H1 (cell line): ENCODE measurements around the gene ADGRE2. TPM values are rescaled to one million over a fixed set of nuclear protein-coding genes. Genes with fewer than 3 reads are reported as not detected.

Source experiments
- CTCF ChIA-PET: fragments of 300-600 bp; sonication (Branson Sonifier 250); formaldehyde crosslinking; loops from one replicate; lab custom pipeline; 2021; ENCODE audit not compliant: partially characterized antibody; lab: Charles Lee
- POLR2A ChIA-PET: fragments of 300-600 bp; sonication (Branson Sonifier 250); formaldehyde crosslinking; loops from one replicate; lab custom pipeline; 2021; ENCODE audit warnings: inconsistent platforms; ENCODE audit not compliant: partially characterized antibody; lab: Charles Lee
- DNase-seq, 2 experiments: peaks; one replicate each; pipeline versions ENCODE4 v3.0.0 to v3.0.0-alpha.2; 2010 to 2022; ENCODE audit warnings: low spot score in 2 of 2, low read depth in 1 of 2, mixed read lengths in 1 of 2
- FAIRE-seq: peaks from 2 replicates; lab custom pipeline; 2011; peaks lifted over from hg19 to GRCh38; lab: Jason Lieb, UNC
- H2AFZ ChIP-seq: 2 replicates; pipeline ENCODE4 v1.8.1; 2012; ENCODE audit warnings: low read length, inconsistent platforms
- H2AK5ac ChIP-seq: 2 replicates; pipeline ENCODE4 v1.6.1; 2013; ENCODE audit warnings: low read depth, low read length
- H2BK120ac ChIP-seq: replicated peaks from 2 replicates; pipeline ENCODE3; 2013; ENCODE audit warnings: low read depth, low read length, inconsistent platforms
- H2BK12ac ChIP-seq: 2 replicates; pipeline ENCODE4 v1.6.1; 2013; ENCODE audit warnings: low read depth, low read length
- H2BK15ac ChIP-seq: 2 replicates; pipeline ENCODE4 v1.6.1; 2013; ENCODE audit warnings: low read length
- H2BK20ac ChIP-seq: 2 replicates; pipeline ENCODE4 v1.6.1; 2013; ENCODE audit warnings: low read length
- H2BK5ac ChIP-seq: 2 replicates; pipeline ENCODE4 v1.6.1; 2013; ENCODE audit warnings: low read depth, low read length
- H3K14ac ChIP-seq: 2 replicates; pipeline ENCODE4 v1.6.1; 2013; ENCODE audit warnings: inconsistent platforms; ENCODE audit not compliant: insufficient read length
- H3K18ac ChIP-seq: 2 replicates; pipeline ENCODE4 v1.6.1; 2013; ENCODE audit warnings: low read length; ENCODE audit errors: extremely low read depth
- H3K23ac ChIP-seq: 2 replicates; pipeline ENCODE4 v1.6.1; 2013; ENCODE audit warnings: inconsistent platforms; ENCODE audit not compliant: insufficient read length
- H3K23me2 ChIP-seq: 2 replicates; pipeline ENCODE4 v1.6.1; 2013; ENCODE audit warnings: low read depth, low read length
- H3K27ac ChIP-seq: 2 replicates; pipeline ENCODE4 v1.6.1; 2011; ENCODE audit warnings: low read depth, low read length, inconsistent platforms
- H3K27me3 ChIP-seq, 4 experiments: replicated peaks in 1 of 4; 1 replicate in 1 of 4; 2 replicates in 3 of 4; pipeline versions ENCODE4 v1.6.1 to v1.8.1; 2011 to 2013; ENCODE audit warnings: low read length in 3 of 4, mild to moderate bottlenecking in 3 of 4, inconsistent platforms in 2 of 4, mixed read lengths in 2 of 4, moderate library complexity in 1 of 4; ENCODE audit not compliant: control insufficient read depth in 3 of 4, insufficient read depth in 3 of 4; ENCODE audit errors: extremely low read depth in 1 of 4
- H3K36me3 ChIP-seq, 4 experiments: 2 replicates each; pipeline versions ENCODE4 v1.6.1 to v1.8.1; 2011 to 2013; ENCODE audit warnings: mild to moderate bottlenecking in 4 of 4, low read length in 3 of 4, moderate library complexity in 2 of 4, control low read depth in 1 of 4, inconsistent platforms in 1 of 4; ENCODE audit not compliant: insufficient read depth in 4 of 4, control insufficient read depth in 2 of 4
- H3K4ac ChIP-seq: replicated peaks from 2 replicates; pipeline ENCODE3; 2013; ENCODE audit warnings: low read length, low read depth, mixed read lengths, inconsistent platforms; ENCODE audit not compliant: insufficient read length
- H3K4me1 ChIP-seq, 4 experiments: replicated peaks in 1 of 4; 1 replicate in 1 of 4; 2 replicates in 3 of 4; pipeline versions ENCODE4 v1.6.1 to v1.8.1; 2011 to 2013; ENCODE audit warnings: low read length in 3 of 4, inconsistent platforms in 2 of 4, mixed read lengths in 1 of 4; ENCODE audit not compliant: insufficient read depth in 4 of 4, control insufficient read depth in 3 of 4
- H3K4me2 ChIP-seq, 2 experiments: 2 replicates each; pipeline versions ENCODE4 v1.6.1 to v1.8.1; 2011 to 2013; ENCODE audit warnings: low read depth in 2 of 2, low read length in 2 of 2, control low read depth in 1 of 2, inconsistent platforms in 1 of 2, mild to moderate bottlenecking in 1 of 2; ENCODE audit not compliant: insufficient read depth in 1 of 2
- H3K4me3 ChIP-seq, 4 experiments: fragments of 200-600, 300-600 bp in 1 of 4; sonication (generic), shearing (Covaris generic), sonication (Bioruptor Twin) in 1 of 4; 2 replicates each; pipeline versions ENCODE4 v1.5.1 to v1.8.1; 2011 to 2016; ENCODE audit warnings: low read length in 4 of 4, low read depth in 3 of 4, control low read depth in 2 of 4, inconsistent platforms in 2 of 4, mild to moderate bottlenecking in 2 of 4, mixed read lengths in 1 of 4, moderate library complexity in 1 of 4; ENCODE audit not compliant: insufficient read depth in 2 of 4; ENCODE audit errors: extremely low read depth in 1 of 4
- H3K56ac ChIP-seq: replicated peaks from 2 replicates; pipeline ENCODE3; 2013; ENCODE audit warnings: low read depth, mild to moderate bottlenecking, mixed read lengths, low read length, inconsistent platforms; ENCODE audit not compliant: insufficient read length
- H3K79me1 ChIP-seq: 2 replicates; pipeline ENCODE4 v1.6.1; 2013; ENCODE audit warnings: low read depth, low read length, control low read depth
- H3K79me2 ChIP-seq, 2 experiments: 2 replicates each; pipeline versions ENCODE4 v1.6.1 to v1.8.1; 2012 to 2013; ENCODE audit warnings: low read length in 2 of 2, mild to moderate bottlenecking in 2 of 2, inconsistent platforms in 1 of 2; ENCODE audit not compliant: insufficient read depth in 2 of 2, control insufficient read depth in 1 of 2
- H3K9ac ChIP-seq, 4 experiments: replicated peaks in 1 of 4; 1 replicate in 1 of 4; 2 replicates in 3 of 4; pipeline versions ENCODE4 v1.6.1 to v1.8.1; 2011 to 2013; ENCODE audit warnings: low read depth in 3 of 4, low read length in 3 of 4, control low read depth in 2 of 4, mild to moderate bottlenecking in 2 of 4, moderate library complexity in 2 of 4, inconsistent platforms in 1 of 4; ENCODE audit errors: extremely low read depth in 1 of 4
- H3K9me3 ChIP-seq, 2 experiments: 2 replicates each; pipeline versions ENCODE4 v1.6.1 to v1.8.1; 2012 to 2013; ENCODE audit warnings: mild to moderate bottlenecking in 2 of 2, moderate library complexity in 2 of 2, control low read depth in 1 of 2, inconsistent platforms in 1 of 2, low read depth in 1 of 2, low read length in 1 of 2, mixed read lengths in 1 of 2; ENCODE audit not compliant: insufficient read depth in 2 of 2
- H4K20me1 ChIP-seq, 2 experiments: replicated peaks in 1 of 2; 2 replicates each; pipeline versions ENCODE3 to v1.8.1; 2011 to 2013; ENCODE audit warnings: inconsistent platforms in 2 of 2, low read length in 2 of 2, mild to moderate bottlenecking in 1 of 2; ENCODE audit not compliant: insufficient read depth in 2 of 2, control insufficient read depth in 1 of 2
- H4K5ac ChIP-seq: 2 replicates; pipeline ENCODE4 v1.6.1; 2013; ENCODE audit warnings: low read length, low read depth, mixed read lengths, inconsistent platforms; ENCODE audit not compliant: insufficient read length
- H4K8ac ChIP-seq: 2 replicates; pipeline ENCODE4 v1.8.0; 2013; ENCODE audit warnings: mild to moderate bottlenecking, moderate library complexity, low read length, inconsistent platforms; ENCODE audit not compliant: insufficient read depth; ENCODE audit errors: extremely low read depth
- H4K91ac ChIP-seq: replicated peaks from 2 replicates; pipeline ENCODE3; 2013; ENCODE audit warnings: low read length, mixed read lengths, inconsistent platforms; ENCODE audit not compliant: insufficient read length
- ASH2L ChIP-seq: fragments of 200-600, 300-600 bp; sonication (generic); IDR thresholded peaks from one replicate; pipeline ENCODE4 v1.7.1; 2017; ENCODE audit warnings: low read length
- ATF2 ChIP-seq: IDR thresholded peaks from 2 replicates; pipeline ENCODE4 v1.6.1; 2012; ENCODE audit warnings: low read length, inconsistent platforms
- BRCA1 ChIP-seq: IDR thresholded peaks from 2 replicates; pipeline ENCODE4 v1.6.1; 2012; ENCODE audit warnings: low read depth, low read length, improper control_type of control experiment
- CHD2 ChIP-seq: IDR thresholded peaks from 2 replicates; pipeline ENCODE4 v1.6.1; 2012; ENCODE audit warnings: low read length, improper control_type of control experiment
- EGR1 ChIP-seq: IDR thresholded peaks from 2 replicates; pipeline ENCODE4 v1.6.1; 2011; ENCODE audit warnings: low read depth, low read length, borderline replicate concordance
- GABPA ChIP-seq: IDR thresholded peaks from 2 replicates; pipeline ENCODE4 v1.6.1; 2011; ENCODE audit warnings: mild to moderate bottlenecking, low read length, moderate library complexity, borderline replicate concordance; ENCODE audit not compliant: insufficient read depth
- GTF2F1 ChIP-seq: IDR thresholded peaks from 2 replicates; pipeline ENCODE4 v1.6.1; 2012; ENCODE audit warnings: low read depth, low read length, improper control_type of control experiment, borderline replicate concordance
- POLR2A ChIP-seq, 2 experiments: IDR thresholded peaks; 1 replicate in 1 of 2; 2 replicates in 1 of 2; pipeline ENCODE4 v1.6.1; 2011; ENCODE audit warnings: low read depth in 2 of 2, low read length in 2 of 2, mild to moderate bottlenecking in 2 of 2; ENCODE audit errors: control extremely low read depth in 1 of 2
- SIX5 ChIP-seq: IDR thresholded peaks from 2 replicates; pipeline ENCODE4 v1.6.1; 2011; ENCODE audit warnings: mild to moderate bottlenecking, low read depth, low read length
- SP2 ChIP-seq: IDR thresholded peaks from 2 replicates; pipeline ENCODE4 v1.6.1; 2012; ENCODE audit warnings: mild to moderate bottlenecking, low read length, inconsistent platforms
- TAF1 ChIP-seq: IDR thresholded peaks from 2 replicates; pipeline ENCODE4 v1.6.1; 2011; ENCODE audit warnings: mild to moderate bottlenecking, low read depth, low read length
- TCF12 ChIP-seq: IDR thresholded peaks from 2 replicates; pipeline ENCODE4 v1.6.1; 2011; ENCODE audit warnings: low read depth, mild to moderate bottlenecking, low read length
- TEAD4 ChIP-seq: IDR thresholded peaks from 2 replicates; pipeline ENCODE4 v1.6.1; 2012; ENCODE audit warnings: low read depth, low read length, inconsistent platforms, mixed read lengths
- ZNF274 ChIP-seq: IDR thresholded peaks from 2 replicates; pipeline ENCODE4 v1.7.0; 2012; ENCODE audit warnings: low read length, borderline replicate concordance; ENCODE audit errors: extremely low read depth
- WGBS, 2 experiments: shearing (Covaris generic) in 1 of 2; methylation state at CpG; one replicate each; pipeline versions ENCODE4 v1.1.6 to v1.1.7; 2013 to 2015; ENCODE audit warnings: low lambda C conversion rate in 2 of 2, mixed read lengths in 2 of 2, inconsistent platforms in 1 of 2, low coverage in 1 of 2, missing lambda C conversion rate in 1 of 2; ENCODE audit not compliant: insufficient replicate concordance in 2 of 2, insufficient coverage in 1 of 2, insufficient read length in 1 of 2; ENCODE audit errors: extremely low coverage in 1 of 2, missing lambda C conversion rate in 1 of 2; 5-methylcytosine and 5-hydroxymethylcytosine counted together
- polyA plus RNA-seq, 7 experiments: library from polyadenylated mRNA; depleted of rRNA in 3 of 7; stranded (reverse) in 5 of 7; unstranded in 2 of 7; fragments of >200 nt in 5 of 7; fragments of 200-250 nt in 2 of 7; gene quantifications; 1 replicate in 5 of 7; 2 replicates in 1 of 7; 4 replicates in 1 of 7; pipeline versions ENCODE4 v1.2.1 to v1.2.3, GENCODE V29; 2011 to 2013; ENCODE audit warnings: missing spikeins in 2 of 7, mixed read lengths in 2 of 7
- total RNA-seq: library from RNA; stranded (reverse); fragmentation: NEBNext Ultra II Directional; extraction: Animal tissue kit (Norgen Biotek cat#: 25700); gene quantifications from 2 replicates; pipeline ENCODE4 v1.2.1, GENCODE V29; 2021

ADGRE2 gene
- total and polyA plus RNA-seq, 2 of the 8 experiments (the other 6 are each of a cell fraction or from before 2014, with no cell fraction given) = 2.0 to 4.5 TPM

GRCh38 chr19:14768001-14768400 lies 10.4 kb downstream of the ADGRE2 start:
- no peaks in the 10 kb centered on the region for H3K9me3 ChIP-seq
- H2BK5ac ChIP-seq = no peak overlapping the region
- ChIA-PET CTCF (interaction anchor here (0.9 to 1.1 kb wide), 2 partner anchors 18 to 386 kb away, joined by 3 to 4 read pairs; no protein-coding TSS in a partner anchor), POLR2A (interaction anchor here (1.6 kb wide), 1 partner anchor 9 kb away, joined by 7 read pairs; no protein-coding TSS in a partner anchor)
- no peak overlapping the region for H4K5ac ChIP-seq
- no peak overlapping the region for H3K9ac ChIP-seq
- WGBS, 2 experiments = 100% methylated on average over 2 of the region's 2 CpGs; no CpG with 5 or more reads in 1 of the 2 experiments
- H2BK12ac ChIP-seq = no peak overlapping the region
- no peak overlapping the region for H3K18ac ChIP-seq
- no peaks in the 10 kb centered on the region for H3K27me3 ChIP-seq
- no peak for DNase-seq
- no peak overlapping the region for H4K91ac ChIP-seq
- H3K79me1 ChIP-seq = no peaks in the 10 kb centered on the region
- H3K23me2 ChIP-seq = peaks cover 5% of the 10 kb centered on the region; the same call in 1 of the 2 replicates
- H3K4me2 ChIP-seq = no peak overlapping the region
- no peak overlapping the region for H2AFZ ChIP-seq
- H3K79me2 ChIP-seq = no peaks in the 10 kb centered on the region
- H3K23ac ChIP-seq = no peak overlapping the region
- no peak overlapping the region for H3K14ac ChIP-seq
- H2BK120ac ChIP-seq = no peak overlapping the region
- FAIRE-seq = no peak
- H2BK20ac ChIP-seq = no peak overlapping the region
- H3K56ac ChIP-seq = no peak overlapping the region
- H3K36me3 ChIP-seq = peaks cover 0 to 13% (median 4%) of the 10 kb centered on the region in 4 experiments; a peak in 1 of 8 replicates
- no peaks in the 10 kb centered on the region for H3K4me1 ChIP-seq
- no peak overlapping the region for H3K4ac ChIP-seq
- no peak overlapping the region for H2AK5ac ChIP-seq
- no peak overlapping the region for H3K4me3 ChIP-seq
- H2BK15ac ChIP-seq = no peak overlapping the region
- H4K8ac ChIP-seq = peak overlapping the region; percentile 51; the same call in 1 of the 2 replicates
- H4K20me1 ChIP-seq = peaks cover 0 to 2% of the 10 kb centered on the region in 2 experiments
- no peak overlapping the region for H3K27ac ChIP-seq
- no peak for TF ChIP-seq TAF1
- no peak for TF ChIP-seq POLR2A (IDR thresholded peaks at IDR 0.05; ENCODE audit: control extremely low read depth in 1 of 2, low read depth in 2 of 2, low read length in 2 of 2)
- TF ChIP-seq SIX5 = no peak
- TF ChIP-seq SP2 = no peak
- TF ChIP-seq ATF2 = no peak
- no peak for TF ChIP-seq GTF2F1
- no peak for TF ChIP-seq TCF12
- TF ChIP-seq ZNF274 = no peak
- TF ChIP-seq BRCA1 = no peak
- no peak for TF ChIP-seq CHD2
- no peak for TF ChIP-seq ASH2L
- no peak for TF ChIP-seq EGR1
- TF ChIP-seq GABPA = no peak
- TF ChIP-seq TEAD4 = no peak
